NCI-H524 treated with DMSO at 0.1 percent for 48 hours (cell line): Measurements from ENCODE around the gene C17orf67.

ENCODE experiments used
- DNase-seq: peaks from one replicate; lab custom pipeline; 2025; lab: John Stamatoyannopoulos, UW

C17orf67 gene, protein sequence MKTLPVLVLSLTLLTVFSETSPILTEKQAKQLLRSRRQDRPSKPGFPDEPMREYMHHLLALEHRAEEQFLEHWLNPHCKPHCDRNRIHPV

GRCh38 chr17:56833809-56834379 is at the start of gene C17orf67, which contains the start of gene DGKE:
Gene C17orf67, minus strand, starts transcription at chr17:56833920. Its CDS starts 18,110 bp downstream, at chr17:56815810.
Gene DGKE, plus strand, starts transcription at chr17:56834151. Its CDS starts 645 bp downstream, at chr17:56834796.
- DNase-seq, result peak; percentile 57

- DNase-seq, result no peak
Observed at GRCh38 chr17:56881685-56882295, 48.1 kb upstream of the C17orf67 start.

DNA sequence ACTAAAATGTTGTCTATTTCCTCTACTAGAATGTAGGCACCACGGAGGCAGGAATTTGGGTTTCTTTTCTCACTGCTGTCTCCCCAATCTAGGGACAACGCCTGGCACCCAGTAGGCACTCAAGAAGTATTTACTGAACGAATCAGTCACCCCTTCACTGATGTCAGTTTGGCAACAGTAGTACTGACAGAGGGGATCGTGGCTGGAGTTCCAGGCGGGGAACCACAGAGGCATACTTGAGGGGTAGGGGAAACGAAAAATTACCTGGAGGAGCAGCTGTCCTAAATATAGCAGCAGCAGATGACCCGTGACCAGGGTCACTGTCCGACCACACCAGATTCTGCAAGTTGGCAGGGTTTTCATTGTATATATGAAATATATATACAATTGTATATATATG is 46.9 kb upstream of the C17orf67 start:
- DNase-seq, result no peak

DNA sequence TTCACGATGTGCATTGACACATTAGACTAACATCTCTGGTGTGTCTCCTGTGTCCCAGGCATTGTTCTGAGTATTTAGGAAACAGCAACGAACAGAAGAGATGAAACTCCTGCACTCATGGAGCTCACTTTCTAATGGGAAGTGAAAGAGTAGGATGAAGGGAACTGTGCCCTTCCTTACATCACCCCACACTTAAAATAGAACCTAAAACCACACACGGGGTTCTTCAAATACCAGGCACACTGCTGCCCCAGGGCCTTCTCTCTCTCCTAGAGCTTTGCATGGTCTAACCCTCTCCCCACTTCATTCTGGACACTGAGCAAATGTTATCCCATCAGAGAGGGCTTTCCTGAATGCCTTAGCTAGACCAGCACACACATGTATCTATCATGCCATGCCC is 46.4 kb upstream of the C17orf67 start:
- no peak for DNase-seq

DNA sequence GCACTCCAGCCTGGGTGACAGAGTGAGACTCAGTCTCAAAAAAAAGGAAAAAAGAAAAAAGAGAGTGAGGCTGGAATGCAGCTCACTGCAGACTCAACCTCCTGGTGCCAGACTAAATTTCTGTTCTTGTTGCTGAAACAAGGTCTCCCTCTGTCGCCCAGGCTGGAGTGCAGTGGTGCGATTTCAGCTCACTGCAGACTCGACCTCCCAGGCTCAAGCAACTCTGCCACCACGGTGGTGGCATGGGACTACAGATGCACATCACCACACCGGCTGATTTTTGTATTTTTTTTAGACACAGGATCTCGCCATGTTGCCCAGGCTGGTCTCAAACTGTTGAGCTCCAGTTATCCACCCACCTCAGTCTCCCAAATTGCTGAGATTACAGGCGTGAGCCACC is 45.6 kb upstream of the C17orf67 start:
- no peak for DNase-seq

DNA sequence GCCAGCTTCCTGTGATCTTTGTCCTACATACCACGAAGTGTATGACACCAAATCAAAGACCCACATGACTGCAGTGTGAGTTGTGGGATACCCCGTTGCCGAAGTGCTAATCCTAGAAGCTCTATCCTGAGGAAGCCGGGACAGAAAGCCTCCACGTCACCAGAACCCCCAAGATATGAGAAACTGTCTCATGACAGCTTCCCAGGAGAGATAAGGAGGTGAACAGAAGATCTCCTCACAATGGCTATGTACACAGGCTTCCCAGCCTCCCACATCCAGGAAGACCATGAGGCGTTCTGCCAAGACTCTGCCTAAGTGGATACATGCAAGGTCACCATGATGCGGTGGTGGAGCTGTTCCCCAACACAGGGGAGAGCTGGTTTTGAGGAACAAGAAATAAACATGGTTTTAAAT is 43.1 kb upstream of the C17orf67 start:
- DNase-seq, result no peak

GRCh38 chr17:56870081-56870651 is 36.4 kb upstream of the C17orf67 start:
- no peak for DNase-seq

- DNase-seq, result no peak
Observed at GRCh38 chr17:56868716-56869115, 35.0 kb upstream of the C17orf67 start.

DNA sequence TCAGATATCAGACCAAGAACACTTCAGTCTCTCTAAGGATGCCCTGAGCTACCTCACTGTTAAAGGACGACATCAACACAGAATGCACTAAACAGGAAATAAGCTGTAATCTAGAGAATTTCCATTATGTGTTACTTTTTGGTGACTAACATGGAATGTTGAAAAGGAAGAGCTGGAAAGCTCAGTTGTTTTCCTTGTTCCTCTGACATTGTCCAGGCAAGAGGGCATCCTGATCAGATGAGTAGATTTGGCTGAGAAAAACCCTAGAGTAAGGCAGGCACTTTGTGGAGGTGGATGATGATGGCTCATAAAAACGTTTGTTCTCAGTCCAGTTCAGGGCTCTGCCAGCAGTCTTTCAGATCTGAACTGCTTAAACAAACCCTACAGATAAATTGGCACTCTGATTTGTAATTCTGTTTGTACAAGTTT is 34.2 kb upstream of the C17orf67 start:
- no peak for DNase-seq

DNA sequence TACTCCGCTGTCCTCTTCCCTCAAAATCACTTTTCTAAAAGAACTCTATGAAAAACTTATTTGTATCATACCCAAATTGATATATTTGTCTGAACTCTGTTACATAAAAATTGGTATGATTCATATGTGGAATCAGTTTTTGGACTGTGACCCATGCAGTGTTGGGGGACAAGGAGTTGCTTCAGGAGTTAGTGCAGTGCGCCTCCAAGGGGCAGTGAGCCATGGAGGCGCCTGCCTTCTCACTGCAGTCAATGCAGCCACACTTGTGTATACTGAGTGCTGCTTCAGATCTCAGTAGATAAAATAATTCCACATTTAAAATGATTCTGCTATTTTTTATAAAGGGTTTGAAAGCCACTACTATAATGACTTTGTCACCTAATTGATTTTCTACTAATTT is 32.8 kb upstream of the C17orf67 start:
- DNase-seq, result no peak

DNA sequence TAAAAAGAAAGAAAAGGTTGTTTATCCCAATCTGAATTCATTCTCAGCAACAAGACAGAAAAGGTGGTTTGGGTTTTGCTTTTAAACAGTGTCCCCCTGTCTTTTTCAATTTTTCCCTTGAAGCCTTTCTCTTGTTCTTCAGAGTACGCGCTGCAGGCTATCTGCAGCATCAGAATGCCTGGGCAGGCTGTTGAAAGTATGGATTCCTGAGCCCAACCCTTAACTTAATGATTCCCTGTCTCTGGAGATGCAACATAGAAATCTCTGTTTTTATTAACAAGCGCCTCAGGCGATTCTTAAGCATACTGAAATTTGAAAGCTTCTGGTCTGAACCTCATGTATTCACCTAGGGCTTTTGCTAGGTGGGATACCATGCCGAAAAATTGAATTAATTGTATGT is 32.4 kb upstream of the C17orf67 start:
- no peak for DNase-seq

DNA sequence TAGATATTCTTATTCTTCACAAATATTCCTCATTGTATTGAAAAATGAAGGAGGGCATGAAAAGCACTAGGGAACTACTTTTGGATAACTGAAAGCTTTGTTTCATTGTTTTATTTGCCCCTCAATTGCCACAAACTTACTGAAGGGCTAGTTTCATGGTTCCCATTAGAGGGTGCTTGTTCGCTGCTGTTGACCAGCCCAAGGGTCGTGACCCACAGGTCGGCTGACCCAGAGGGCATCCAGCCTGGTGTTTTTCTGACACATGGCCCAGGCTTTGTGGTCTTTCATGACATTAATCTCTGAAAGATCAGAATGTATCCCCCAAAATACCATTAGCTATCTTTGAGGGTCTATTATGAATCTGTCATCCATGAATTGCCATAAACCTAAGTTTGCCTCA is 30.3 kb upstream of the C17orf67 start:
- DNase-seq, result no peak

GRCh38 chr17:56861899-56862298 is 28.2 kb upstream of the C17orf67 start:
- DNase-seq, result no peak

GRCh38 chr17:56851008-56851407 is 17.3 kb upstream of the C17orf67 start:
- no peak for DNase-seq

DNA sequence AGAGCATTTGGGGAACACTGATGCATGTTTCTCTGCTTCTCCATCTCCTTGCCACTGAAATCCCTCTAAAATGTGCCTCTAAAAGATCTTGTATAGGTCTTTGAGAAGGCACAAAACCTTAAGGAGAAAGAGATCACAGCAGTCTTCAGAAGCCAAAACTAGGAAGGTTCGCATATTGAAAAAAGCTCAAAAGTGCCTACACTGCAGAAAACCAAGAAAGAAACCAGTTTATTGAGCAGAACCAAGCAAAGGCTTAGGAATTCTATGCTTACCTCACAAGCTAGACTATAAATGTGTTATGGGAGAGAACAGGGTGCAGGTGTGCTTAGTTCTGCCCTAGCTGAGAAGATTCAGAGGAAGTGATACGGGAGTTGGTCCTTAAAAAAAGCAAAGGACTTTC is 16.9 kb upstream of the C17orf67 start:
- DNase-seq, result no peak

DNA sequence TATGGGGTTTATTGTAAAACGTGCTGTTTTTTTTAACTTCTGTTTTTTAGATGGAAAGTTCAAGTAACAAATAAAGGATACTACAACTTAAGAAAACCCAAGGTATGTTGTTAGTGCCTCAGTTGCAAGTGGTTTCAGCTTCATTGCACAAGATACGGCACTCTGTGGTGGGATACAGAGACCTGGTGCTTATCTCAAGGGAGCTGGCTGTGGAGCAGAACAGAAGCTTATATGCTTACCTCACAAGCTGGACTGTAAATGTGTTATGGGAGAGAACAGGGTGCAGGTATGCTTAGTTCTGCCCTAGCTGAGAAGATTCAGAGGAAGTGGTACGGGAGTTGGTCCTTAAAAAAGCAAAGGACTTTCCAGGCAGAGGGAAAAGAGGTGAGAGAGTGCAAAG is 15.4 kb upstream of the C17orf67 start:
- no peak for DNase-seq

- no peak for DNase-seq
Observed at GRCh38 chr17:56847106-56847505, 13.4 kb upstream of the C17orf67 start.

DNA sequence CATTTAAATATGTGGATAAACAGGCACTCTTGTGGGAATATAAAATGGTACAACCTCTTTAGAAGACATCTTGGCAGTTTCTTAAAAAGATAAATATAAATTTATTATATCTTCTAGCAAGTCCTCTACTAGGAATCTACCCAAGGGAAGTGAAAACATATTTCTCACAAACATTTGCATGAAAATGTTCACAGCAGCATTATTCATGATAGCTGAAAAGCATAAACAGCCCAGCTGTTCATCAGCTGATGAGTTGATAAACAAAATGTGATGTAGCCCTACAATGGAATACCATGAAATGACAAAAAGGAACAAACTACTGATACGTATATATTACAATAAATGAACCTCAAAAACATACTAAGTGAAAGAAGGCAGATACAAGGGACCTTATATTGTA is 12.2 kb upstream of the C17orf67 start:
- DNase-seq, result no peak

GRCh38 chr17:56842577-56842976 is 8.9 kb upstream of the C17orf67 start:
- no peak for DNase-seq

GRCh38 chr17:56838687-56839086 is 5.0 kb upstream of the C17orf67 start:
- no peak for DNase-seq

GRCh38 chr17:56835264-56835585 is 1.5 kb upstream of the C17orf67 start:
- DNase-seq, result no peak

DNA sequence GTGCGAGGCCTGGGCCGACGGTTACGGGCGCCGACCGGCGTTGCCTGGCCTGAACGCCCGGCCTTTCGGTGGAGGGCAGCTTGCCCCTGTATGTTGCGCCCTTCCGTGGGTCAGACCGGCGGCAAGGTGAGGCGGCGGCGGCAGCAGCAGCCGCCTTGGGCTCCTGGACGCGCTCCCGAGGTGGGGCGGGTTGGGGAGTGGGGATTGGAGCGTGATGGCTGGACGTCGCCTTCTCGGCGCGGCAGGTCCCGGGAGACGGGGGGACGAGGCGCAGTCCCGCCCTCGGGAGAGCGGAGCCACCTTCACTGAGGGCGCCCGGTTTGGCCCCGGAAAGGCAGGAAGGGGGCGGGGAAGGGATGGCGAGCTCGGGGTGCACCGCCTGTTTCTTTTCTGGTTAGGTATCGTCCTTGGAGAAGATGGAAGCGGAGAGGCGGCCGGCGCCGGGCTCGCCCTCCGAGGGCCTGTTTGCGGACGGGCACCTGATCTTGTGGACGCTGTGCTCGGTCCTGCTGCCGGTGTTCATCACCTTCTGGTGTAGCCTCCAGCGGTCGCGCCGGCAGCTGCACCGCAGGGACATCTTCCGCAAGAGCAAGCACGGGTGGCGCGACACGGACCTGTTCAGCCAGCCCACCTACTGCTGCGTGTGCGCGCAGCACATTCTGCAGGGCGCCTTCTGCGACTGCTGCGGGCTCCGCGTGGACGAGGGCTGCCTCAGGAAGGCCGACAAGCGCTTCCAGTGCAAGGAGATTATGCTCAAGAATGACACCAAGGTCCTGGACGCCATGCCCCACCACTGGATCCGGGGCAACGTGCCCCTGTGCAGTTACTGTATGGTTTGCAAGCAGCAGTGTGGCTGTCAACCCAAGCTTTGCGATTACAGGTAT is 902 bp upstream of the C17orf67 start:
- DNase-seq, result no peak
